GM19351 (cell line): ENCODE measurements around the gene HHIPL1.

Source experiments
- ATAC-seq: cut with Tn5 transposase; IDR thresholded peaks from one replicate; pipeline ENCODE4 v1.9.1; 2021; ENCODE audit warnings: mild to moderate bottlenecking, moderate library complexity; ENCODE audit not compliant: unreplicated experiment

HHIPL1 gene

GRCh38 chr14:99644723-99645544, at the start of gene HHIPL1:
Gene HHIPL1 (plus strand): TSS chr14:99645129. CDS start chr14:99645208, 79 bp downstream.
- no peak for ATAC-seq

- no peak for ATAC-seq
Measured at GRCh38 chr14:99595524-99595923, 49.4 kb upstream of the HHIPL1 start.

GRCh38 chr14:99596071-99596627, 48.8 kb upstream of the HHIPL1 start:
- no peak for ATAC-seq

- no peak for ATAC-seq
Measured at GRCh38 chr14:99596772-99597171, 48.2 kb upstream of the HHIPL1 start.

- no peak for ATAC-seq
Measured at GRCh38 chr14:99597911-99598600, 46.9 kb upstream of the HHIPL1 start.

- ATAC-seq: no peak
Measured at GRCh38 chr14:99598774-99599173, 46.2 kb upstream of the HHIPL1 start.

GRCh38 chr14:99599393-99599792, 45.5 kb upstream of the HHIPL1 start:
- no peak for ATAC-seq

GRCh38 chr14:99600232-99600888, 44.6 kb upstream of the HHIPL1 start:
- no peak for ATAC-seq

- ATAC-seq: no peak
Measured at GRCh38 chr14:99601361-99601831, 43.5 kb upstream of the HHIPL1 start.

- ATAC-seq: no peak
Measured at GRCh38 chr14:99602054-99602787, 42.7 kb upstream of the HHIPL1 start.

GRCh38 chr14:99602788-99603415, 42.0 kb upstream of the HHIPL1 start:
- no peak for ATAC-seq

GRCh38 chr14:99603471-99604277, 41.3 kb upstream of the HHIPL1 start, which contains the start of gene CCDC85C:
Gene CCDC85C (minus strand): TSS chr14:99604207. CDS start chr14:99603959, 248 bp downstream.
- no peak for ATAC-seq

- ATAC-seq: peak; percentile 83
Measured at GRCh38 chr14:99604278-99604765, 40.6 kb upstream of the HHIPL1 start.

GRCh38 chr14:99604766-99605298, 40.1 kb upstream of the HHIPL1 start:
- ATAC-seq: peak; percentile 25

GRCh38 chr14:99605299-99605961, 39.5 kb upstream of the HHIPL1 start:
- ATAC-seq: peak; percentile 43

GRCh38 chr14:99606359-99606758, 38.6 kb upstream of the HHIPL1 start:
- ATAC-seq: no peak

- no peak for ATAC-seq
Measured at GRCh38 chr14:99608591-99608990, 36.3 kb upstream of the HHIPL1 start.
